HG03175 (cell line): ENCODE results near the gene AFAP1.

ENCODE experiments used
- ATAC-seq: cut with Tn5 transposase; IDR thresholded peaks from one replicate; pipeline ENCODE4 v1.9.1; 2021; ENCODE audit warnings: mild to moderate bottlenecking, moderate library complexity; ENCODE audit not compliant: unreplicated experiment

The AFAP1 gene

GRCh38 chr4:7894677-7895181, 44.9 kb downstream of the AFAP1 start:
- ATAC-seq, result no peak

DNA sequence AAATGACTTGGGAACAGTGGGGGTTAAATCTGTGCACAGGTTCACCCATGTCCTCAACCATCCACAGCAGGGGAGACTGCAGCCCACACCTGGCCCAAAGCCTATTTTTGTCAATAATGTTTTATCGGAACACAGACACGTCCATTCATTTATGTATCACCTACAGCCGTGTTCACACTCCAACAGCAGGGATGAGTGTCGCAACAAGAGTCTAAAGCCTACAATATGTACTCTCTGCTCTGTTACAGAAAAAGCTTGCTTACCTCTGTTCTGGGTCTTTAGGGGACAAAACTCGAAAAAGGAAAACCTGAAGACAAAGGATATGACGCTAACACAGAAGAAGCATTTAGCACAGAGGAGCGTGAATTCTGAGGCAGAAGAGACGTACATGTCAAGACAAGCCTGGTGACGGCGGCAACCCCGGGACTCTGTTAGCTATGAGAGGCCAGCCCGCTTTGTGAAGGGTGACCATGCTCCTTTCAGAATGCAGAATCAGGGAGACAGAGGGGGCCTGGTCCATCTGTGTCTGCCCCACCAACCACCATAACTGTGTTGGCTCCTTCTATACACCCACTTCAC, 45.5 kb downstream of the AFAP1 start:
- no peak for ATAC-seq

DNA sequence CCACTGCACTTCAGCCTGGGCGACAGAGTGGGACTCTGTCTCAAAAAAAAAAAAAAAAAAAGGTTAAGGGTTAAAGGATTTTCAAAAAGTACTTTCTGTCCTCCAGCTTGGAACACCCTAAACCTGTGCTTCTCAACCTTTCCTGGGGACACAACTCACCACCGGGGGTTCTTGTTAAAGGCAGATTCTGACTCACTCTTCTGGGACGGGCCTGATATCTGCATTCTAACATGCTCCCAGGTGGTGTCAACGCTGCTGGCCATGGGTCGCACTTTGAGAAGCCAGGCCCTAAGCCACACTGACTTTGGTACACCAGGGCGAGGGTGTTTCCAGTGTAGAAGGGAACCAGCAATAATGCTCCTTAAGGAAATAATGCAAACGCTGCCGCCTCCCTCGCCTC, 46.1 kb downstream of the AFAP1 start:
- no peak for ATAC-seq

- ATAC-seq, result no peak
These were observed 47.2 kb downstream of the AFAP1 start for GRCh38 chr4:7892212-7893019.

- ATAC-seq, result no peak
These were observed 48.8 kb downstream of the AFAP1 start for GRCh38 chr4:7890635-7891393.

- ATAC-seq, result no peak
These were observed 52.2 kb downstream of the AFAP1 start for GRCh38 chr4:7887436-7887835.

GRCh38 chr4:7886007-7886973, 53.4 kb downstream of the AFAP1 start:
- no peak for ATAC-seq

- ATAC-seq, result no peak
These were observed 54.2 kb downstream of the AFAP1 start for GRCh38 chr4:7885216-7886006.

DNA sequence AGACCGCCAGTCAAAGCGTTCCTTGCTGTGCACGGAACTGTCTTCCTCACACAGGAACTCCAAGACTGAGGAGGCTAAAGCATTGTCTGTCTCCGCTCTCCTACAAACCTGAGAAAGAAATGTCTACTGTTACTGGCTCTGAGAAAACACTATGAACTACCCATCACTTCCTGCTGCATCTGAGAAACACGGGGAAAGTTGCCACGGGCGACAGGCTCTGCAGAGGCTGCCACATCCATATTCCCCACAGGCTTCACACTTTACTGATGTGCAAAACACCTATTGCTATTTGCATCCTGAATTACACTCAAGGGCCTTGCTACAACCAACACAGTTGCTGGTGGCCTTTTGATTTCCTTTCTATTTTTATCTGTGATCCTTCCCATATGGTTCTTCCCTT, 59.0 kb downstream of the AFAP1 start:
- ATAC-seq, result no peak

DNA sequence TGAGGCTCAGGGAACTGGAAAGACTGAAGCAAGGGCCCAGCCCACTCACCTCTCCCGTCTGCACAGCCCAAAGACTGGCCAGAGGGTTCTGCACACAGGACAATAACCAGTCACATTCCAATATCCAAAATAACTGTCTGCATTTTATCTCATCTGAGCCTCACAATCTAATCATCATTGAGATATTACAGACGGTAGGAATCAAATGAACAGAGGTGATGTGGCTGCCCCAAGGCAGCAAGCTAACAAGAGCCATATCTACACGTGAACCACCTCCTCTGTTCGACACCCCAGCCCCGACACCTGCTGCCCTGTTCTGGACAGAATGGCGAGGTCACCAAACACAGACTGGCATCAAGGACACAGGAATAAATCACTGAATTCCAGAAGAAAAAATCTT, 60.5 kb downstream of the AFAP1 start:
- no peak for ATAC-seq

DNA sequence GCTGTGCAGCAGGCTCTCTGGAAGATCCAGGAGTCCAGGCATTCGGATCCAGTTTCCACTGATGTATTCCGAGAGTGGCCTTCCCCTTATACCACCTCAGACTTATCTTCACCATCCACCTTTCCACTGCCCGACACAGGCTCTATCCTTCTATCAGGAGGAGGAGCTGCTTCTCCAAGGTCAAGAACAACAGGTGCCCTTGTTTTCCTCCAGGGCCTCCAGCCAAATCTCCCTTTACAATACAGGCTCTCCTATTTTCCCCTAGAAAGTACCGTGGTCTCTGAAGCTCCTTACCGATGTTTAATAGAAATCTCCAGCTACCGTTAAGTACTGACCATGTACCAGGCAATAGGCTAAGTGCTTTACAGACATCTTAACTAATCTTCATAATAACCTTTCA, 61.3 kb downstream of the AFAP1 start:
- no peak for ATAC-seq

DNA sequence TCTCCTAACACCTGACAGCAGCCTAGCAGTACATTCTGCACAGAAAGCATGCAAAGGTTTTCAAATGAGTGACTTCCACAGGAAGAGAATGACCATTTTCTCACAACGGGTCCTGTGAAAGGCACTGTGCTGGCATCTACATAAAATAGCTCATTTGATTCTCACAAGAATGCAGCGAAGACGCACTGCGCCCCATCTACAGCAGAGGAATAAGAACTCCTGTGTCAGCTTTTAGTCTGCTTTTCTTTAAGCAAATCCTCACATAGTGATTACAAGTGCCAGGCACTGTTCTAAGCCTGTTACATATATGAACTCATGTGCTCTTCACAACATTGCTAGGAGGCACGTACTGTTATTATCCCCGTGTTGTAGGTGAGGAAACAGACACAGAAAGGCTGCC, 62.5 kb downstream of the AFAP1 start:
- no peak for ATAC-seq

DNA sequence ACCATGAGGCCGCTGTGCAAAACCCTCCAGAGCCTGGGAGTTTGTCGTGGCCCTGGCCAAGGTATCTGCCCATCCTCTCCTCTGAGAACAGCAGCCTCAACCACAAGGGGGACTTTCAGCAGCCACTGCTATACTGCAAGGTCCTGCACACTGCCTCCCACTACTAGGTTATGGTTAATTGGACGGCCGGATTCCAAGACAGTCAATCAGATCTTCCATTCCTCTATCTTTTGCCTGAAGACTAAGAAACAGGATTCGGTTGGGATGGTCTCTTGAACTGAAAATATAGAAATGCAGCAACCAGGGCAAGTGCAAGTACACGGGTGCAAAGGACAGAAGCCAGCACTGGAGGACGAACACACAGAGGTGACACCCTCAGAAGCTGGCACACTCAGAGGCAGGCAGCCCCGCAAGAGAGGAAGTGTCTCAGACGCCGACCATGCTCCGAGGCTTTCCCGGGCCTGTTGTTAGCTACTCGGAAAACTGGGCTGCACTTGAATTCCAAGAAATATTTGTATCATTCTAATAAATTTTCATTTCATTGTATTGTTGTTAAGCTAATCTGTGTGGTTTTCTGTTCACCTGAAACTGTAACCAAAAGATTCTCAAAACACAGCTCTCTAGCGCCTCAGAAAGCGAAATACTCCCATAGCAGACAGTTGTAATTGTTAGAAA, 63.3 kb downstream of the AFAP1 start:
- ATAC-seq, result no peak

- ATAC-seq, result no peak
These were observed 64.8 kb downstream of the AFAP1 start for GRCh38 chr4:7874838-7875237.

DNA sequence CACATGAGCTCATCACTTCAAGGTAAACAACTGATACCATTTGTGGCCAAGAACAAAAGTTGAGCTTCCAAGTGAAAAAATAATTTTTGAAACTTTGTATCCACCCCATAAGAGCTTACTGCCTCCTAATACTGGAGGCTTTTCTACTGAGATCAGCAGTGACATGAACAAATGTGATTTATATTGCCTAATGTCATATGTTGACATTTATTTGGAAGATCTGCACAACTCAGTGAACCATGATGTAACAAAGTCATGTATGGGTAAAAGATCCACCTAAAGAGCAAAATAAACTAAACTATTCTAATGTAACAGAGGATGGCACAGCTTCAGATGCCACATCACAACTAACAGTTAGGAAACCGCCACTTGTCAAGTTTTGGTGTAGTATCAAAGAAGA, 65.8 kb downstream of the AFAP1 start:
- ATAC-seq, result no peak

- no peak for ATAC-seq
These were observed 67.3 kb downstream of the AFAP1 start for GRCh38 chr4:7872264-7872771.

DNA sequence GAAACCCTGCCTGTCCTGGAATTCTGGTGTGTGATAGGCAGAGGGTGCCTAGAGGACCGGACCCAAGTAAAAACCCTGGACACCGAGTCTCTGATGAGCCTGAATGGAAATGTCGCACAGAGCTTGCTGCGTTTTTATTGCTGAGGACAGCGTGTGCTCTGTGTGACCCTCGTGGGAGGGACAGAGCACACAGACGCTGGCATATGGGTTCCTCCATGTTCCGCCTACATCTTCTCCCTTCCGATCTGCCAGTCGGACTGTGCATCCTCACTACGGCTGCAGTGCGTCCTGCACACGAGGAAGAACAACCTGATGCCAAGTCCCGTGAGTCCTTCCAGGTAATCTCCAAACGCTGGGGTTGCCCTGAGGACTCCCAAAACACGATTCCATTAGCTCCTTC, 68.3 kb downstream of the AFAP1 start:
- no peak for ATAC-seq

DNA sequence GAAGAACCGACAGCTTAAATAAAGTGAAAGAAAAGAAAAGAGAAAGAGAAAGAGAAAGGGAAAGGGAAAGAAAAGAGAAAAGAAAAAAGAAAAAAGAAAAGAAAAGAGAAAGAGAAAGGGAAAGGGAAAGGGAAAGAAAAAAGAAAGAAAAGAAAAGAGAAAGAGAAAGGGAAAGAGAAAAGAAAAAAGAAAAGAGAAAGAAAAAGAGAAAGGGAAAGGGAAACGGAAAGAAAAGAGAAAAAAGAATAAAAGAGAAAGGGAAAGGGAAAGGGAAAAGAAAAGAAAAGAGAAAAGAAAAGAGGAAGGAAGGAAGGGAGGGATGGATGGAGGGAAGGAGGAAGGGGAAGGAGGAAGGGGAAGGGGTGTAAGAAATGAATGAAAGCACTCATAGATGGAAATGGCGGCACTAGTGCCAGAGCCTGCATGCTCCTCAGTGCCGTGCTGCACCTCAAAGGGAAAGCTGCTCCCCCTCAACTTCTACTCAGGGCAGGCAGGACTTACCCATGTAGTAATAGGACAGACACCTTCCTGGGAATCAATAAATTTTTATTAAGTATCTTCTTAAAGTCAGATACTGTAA, 70.7 kb downstream of the AFAP1 start:
- no peak for ATAC-seq

DNA sequence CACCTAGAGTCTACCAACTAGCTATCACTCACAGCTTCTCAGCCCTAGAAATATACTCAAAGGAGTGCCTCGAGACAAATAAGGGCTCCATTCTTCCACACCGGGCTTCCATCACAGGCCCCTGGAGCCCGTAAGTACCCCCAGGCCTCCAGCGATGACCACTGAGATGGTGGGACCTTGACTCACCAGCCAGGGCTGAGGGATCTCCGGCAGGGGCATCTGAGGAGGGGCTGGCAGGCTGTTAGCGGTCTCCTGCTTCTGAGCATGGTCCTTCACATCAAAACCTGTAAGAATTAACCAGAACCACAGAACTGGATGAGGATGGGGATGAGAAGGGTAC, 71.3 kb downstream of the AFAP1 start:
- no peak for ATAC-seq
